LNCAP (cell line): ENCODE measurements around the gene LPXN.

ENCODE experiments used
- CTCF ChIP-seq: fragments of 450-650 bp; IDR thresholded peaks from 2 replicates; pipeline ENCODE4 v1.5.1; 2017; ENCODE audit warnings: mild to moderate bottlenecking

Gene LPXN

GRCh38 chr11:58578635-58579191 is 3.1 kb upstream of the LPXN start, which contains the start of gene ZFP91:
Gene ZFP91, plus strand, starts transcription at chr11:58579063. Its CDS starts 219 bp downstream, at chr11:58579282.
- TF ChIP-seq CTCF, result no peak

GRCh38 chr11:58578136-58578634 is 2.5 kb upstream of the LPXN start:
- TF ChIP-seq CTCF, result no peak

GRCh38 chr11:58577555-58578135 is 2.0 kb upstream of the LPXN start:
- no peak for TF ChIP-seq CTCF

- TF ChIP-seq CTCF, result peak; percentile 63
Observed at GRCh38 chr11:58576887-58577471, 1.3 kb upstream of the LPXN start.

- TF ChIP-seq CTCF, result no peak
Observed at GRCh38 chr11:58574881-58575280, 775 bp downstream of the LPXN start.

- TF ChIP-seq CTCF, result no peak
Observed at GRCh38 chr11:58573451-58574104, 2.1 kb downstream of the LPXN start.

GRCh38 chr11:58567889-58568512 is 7.7 kb downstream of the LPXN start:
- TF ChIP-seq CTCF, result peak; percentile 69
